Islet precursor cell (in vitro differentiated cells): ENCODE measurements around the gene PRR4.

Experiments
- DNase-seq: peaks from one replicate; pipeline ENCODE4 v3.0.0-alpha.2; 2018

The PRR4 gene

GRCh38 chr12:10849425-10849878 is at the start of gene PRR4:
Gene PRR4 (minus strand): TSS chr12:10849475. CDS start chr12:10849437, 38 bp downstream.
- DNase-seq, result no peak

- no peak for DNase-seq
Observed at GRCh38 chr12:10896854-10897253, 47.6 kb upstream of the PRR4 start.

- no peak for DNase-seq
Observed at GRCh38 chr12:10891937-10892336, 42.7 kb upstream of the PRR4 start.

GRCh38 chr12:10889226-10889625 is 40.0 kb upstream of the PRR4 start:
- DNase-seq, result no peak

- no peak for DNase-seq
Observed at GRCh38 chr12:10884086-10884725, 34.9 kb upstream of the PRR4 start, which contains the start of gene PRH1. Gene PRH1 (minus strand): TSS chr12:10884255. CDS start chr12:10884217, 38 bp downstream.

GRCh38 chr12:10873378-10873777 is 24.1 kb upstream of the PRR4 start:
- no peak for DNase-seq

- DNase-seq, result no peak
Observed at GRCh38 chr12:10867381-10867780, 18.1 kb upstream of the PRR4 start.

- DNase-seq, result no peak
Observed at GRCh38 chr12:10863512-10864218, 14.4 kb upstream of the PRR4 start.

- no peak for DNase-seq
Observed at GRCh38 chr12:10861366-10861765, 12.1 kb upstream of the PRR4 start.

GRCh38 chr12:10855807-10856206 is 6.5 kb upstream of the PRR4 start:
- DNase-seq, result no peak

- DNase-seq, result no peak
Observed at GRCh38 chr12:10853776-10854175, 4.5 kb upstream of the PRR4 start.

- no peak for DNase-seq
Observed at GRCh38 chr12:10851243-10851858, 2.1 kb upstream of the PRR4 start.

- no peak for DNase-seq
Observed at GRCh38 chr12:10847744-10848143, 1.5 kb downstream of the PRR4 start.

GRCh38 chr12:10842862-10843261 is 6.4 kb downstream of the PRR4 start:
- no peak for DNase-seq

- no peak for DNase-seq
Observed at GRCh38 chr12:10838461-10838860, 10.8 kb downstream of the PRR4 start.

GRCh38 chr12:10829994-10830393 is 19.3 kb downstream of the PRR4 start:
- no peak for DNase-seq

GRCh38 chr12:10826258-10826657 is 23.0 kb downstream of the PRR4 start, which contains the start of gene TAS2R10:
Gene TAS2R10 (minus strand): TSS chr12:10826358. CDS start chr12:10826269, 89 bp downstream.
- no peak for DNase-seq

GRCh38 chr12:10824957-10825356 is 24.3 kb downstream of the PRR4 start:
- no peak for DNase-seq

GRCh38 chr12:10811883-10812536 is 37.3 kb downstream of the PRR4 start:
- no peak for DNase-seq

GRCh38 chr12:10810068-10810467 is 39.2 kb downstream of the PRR4 start, which contains the start of gene TAS2R9:
Gene TAS2R9 (minus strand): TSS chr12:10810168. CDS start chr12:10810075, 93 bp downstream.
- no peak for DNase-seq

GRCh38 chr12:10807186-10807585 is 42.1 kb downstream of the PRR4 start, which contains the start of gene TAS2R8:
Gene TAS2R8 (minus strand): TSS chr12:10807286. CDS start chr12:10806980, 306 bp downstream.
- DNase-seq, result no peak

GRCh38 chr12:10802587-10802986 is 46.7 kb downstream of the PRR4 start, which contains the start of gene TAS2R7:
Gene TAS2R7 (minus strand): TSS chr12:10802627. CDS start chr12:10802570, 57 bp downstream.
- no peak for DNase-seq

GRCh38 chr12:10801741-10802140 is 47.5 kb downstream of the PRR4 start:
- DNase-seq, result no peak
